HEK293 (cell line): ENCODE data around the gene NAPSA.
A peak's percentile ranks its signal among the peaks of the same experiment; 100 is the strongest.

ENCODE experiments used
- CTCF ChIA-PET: fragments of 350-600 bp; formaldehyde crosslinking; extraction: SDS; loops from one replicate; lab custom pipeline; 2021; ENCODE audit warnings: antibody characterized with exemption; lab: Yijun Ruan, JAX
- POLR2A ChIA-PET: fragments of 300-600 bp; formaldehyde crosslinking; extraction: SDS; loops from one replicate; lab custom pipeline; 2020; ENCODE audit warnings: antibody characterized with exemption, inconsistent platforms; lab: Yijun Ruan, JAX
- H3K27ac ChIP-seq: fragments of 200-500 bp; sonication (Bioruptor generic); 2 replicates; pipeline ENCODE4 v1.5.1; 2014; ENCODE audit warnings: low read depth, low read length, control low read depth, inconsistent platforms; ENCODE audit errors: extremely low read depth
- H3K36me3 ChIP-seq, 2 experiments: fragments of 200-500 bp in 1 of 2; sonication (Bioruptor generic) in 1 of 2; 1 replicate in 1 of 2; 2 replicates in 1 of 2; pipeline ENCODE4 v1.5.1; 2014 to 2017; ENCODE audit warnings: inconsistent platforms in 2 of 2, low read length in 2 of 2; ENCODE audit not compliant: control insufficient read depth in 2 of 2, insufficient read depth in 1 of 2
- H3K4me1 ChIP-seq: fragments of 200-500 bp; sonication (Bioruptor generic); 2 replicates; pipeline ENCODE4 v1.5.1; 2014; ENCODE audit warnings: mild to moderate bottlenecking, low read length, inconsistent platforms; ENCODE audit not compliant: control insufficient read depth, insufficient read depth
- H3K4me3 ChIP-seq: 2 replicates; pipeline ENCODE4 v1.5.1; 2011; ENCODE audit warnings: low read depth, mild to moderate bottlenecking, control low read depth, low read length, moderate library complexity
- H3K9me3 ChIP-seq: fragments of 200-500 bp; sonication (Bioruptor generic); 2 replicates; pipeline ENCODE4 v1.5.1; 2014; ENCODE audit warnings: low read depth, low read length, inconsistent platforms; ENCODE audit not compliant: control insufficient read depth, insufficient read depth
- FEZF1 ChIP-seq: fragments of 450-650 bp; formaldehyde crosslinking; IDR thresholded peaks from 2 replicates; pipeline ENCODE4 v1.5.1; 2016; ENCODE audit warnings: missing biosample characterization, missing genetic modification characterization
- GFI1B ChIP-seq: fragments of 450-650 bp; formaldehyde crosslinking; IDR thresholded peaks from 2 replicates; pipeline ENCODE4 v1.5.1; 2016; ENCODE audit warnings: missing biosample characterization, missing genetic modification characterization
- IKZF3 ChIP-seq: fragments of 450-650 bp; IDR thresholded peaks from 2 replicates; pipeline ENCODE4 v1.5.0; 2018; ENCODE audit warnings: missing biosample characterization, mild to moderate bottlenecking, missing genetic modification characterization, moderate library complexity
- PRDM1 ChIP-seq: fragments of 450-650 bp; formaldehyde crosslinking; IDR thresholded peaks from 2 replicates; pipeline ENCODE4; 2016; ENCODE audit warnings: missing biosample characterization, missing genetic modification characterization
- TCF7L2 ChIP-seq: IDR thresholded peaks from 2 replicates; pipeline ENCODE4 v1.6.1; 2011; ENCODE audit warnings: low read depth, mild to moderate bottlenecking, inconsistent platforms, low read length, moderate library complexity, borderline replicate concordance
- ZFP69B ChIP-seq: fragments of 450-650 bp; formaldehyde crosslinking; IDR thresholded peaks from 2 replicates; pipeline ENCODE4 v1.5.1; 2016; ENCODE audit warnings: missing biosample characterization, missing genetic modification characterization
- ZIC2 ChIP-seq: fragments of 450-650 bp; formaldehyde crosslinking; IDR thresholded peaks from 2 replicates; pipeline ENCODE4 v1.5.1; 2016; ENCODE audit warnings: missing biosample characterization, missing genetic modification characterization
- ZNF121 ChIP-seq: fragments of 450-650 bp; formaldehyde crosslinking; IDR thresholded peaks from 2 replicates; pipeline ENCODE4 v1.5.1; 2016; ENCODE audit warnings: missing biosample characterization, missing genetic modification characterization
- ZNF202 ChIP-seq: fragments of 450-650 bp; formaldehyde crosslinking; IDR thresholded peaks from 2 replicates; pipeline ENCODE4 v1.5.1; 2016; ENCODE audit warnings: missing biosample characterization, missing genetic modification characterization, borderline replicate concordance
- ZNF239 ChIP-seq: fragments of 450-650 bp; formaldehyde crosslinking; IDR thresholded peaks from 2 replicates; pipeline ENCODE4 v1.5.1; 2016; ENCODE audit warnings: missing biosample characterization, missing genetic modification characterization
- ZNF26 ChIP-seq: fragments of 450-650 bp; formaldehyde crosslinking; IDR thresholded peaks from 2 replicates; pipeline ENCODE4 v1.5.1; 2016; ENCODE audit warnings: missing biosample characterization, missing genetic modification characterization
- ZNF266 ChIP-seq: fragments of 450-650 bp; formaldehyde crosslinking; IDR thresholded peaks from 2 replicates; pipeline ENCODE4 v1.5.1; 2016; ENCODE audit warnings: missing biosample characterization, missing genetic modification characterization, low read depth
- ZNF394 ChIP-seq: fragments of 450-650 bp; formaldehyde crosslinking; IDR thresholded peaks from 2 replicates; pipeline ENCODE4 v1.5.1; 2016; ENCODE audit warnings: missing biosample characterization, missing genetic modification characterization, mild to moderate bottlenecking, moderate library complexity, borderline replicate concordance
- ZNF544 ChIP-seq: fragments of 450-650 bp; formaldehyde crosslinking; IDR thresholded peaks from 2 replicates; pipeline ENCODE4 v1.5.0; 2017; ENCODE audit warnings: missing biosample characterization, missing genetic modification characterization
- ZNF560 ChIP-seq: fragments of 450-650 bp; formaldehyde crosslinking; IDR thresholded peaks from 2 replicates; pipeline ENCODE4 v1.5.1; 2017; ENCODE audit warnings: missing biosample characterization, missing genetic modification characterization, borderline replicate concordance
- ZNF664 ChIP-seq: fragments of 450-650 bp; formaldehyde crosslinking; IDR thresholded peaks from 2 replicates; pipeline ENCODE4 v1.5.1; 2016; ENCODE audit warnings: missing biosample characterization, missing genetic modification characterization
- TF ChIP-seq, protein P1 (sequence below): fragments of 450-650 bp; formaldehyde crosslinking; IDR thresholded peaks from 2 replicates; pipeline ENCODE4 v1.5.1; 2016; ENCODE audit warnings: missing biosample characterization, missing genetic modification characterization
- TF ChIP-seq, protein P2 (sequence below): fragments of 450-650 bp; formaldehyde crosslinking; IDR thresholded peaks from 2 replicates; pipeline ENCODE4 v1.5.1; 2017; ENCODE audit warnings: missing biosample characterization, missing genetic modification characterization
- TF ChIP-seq, protein P3 (sequence below): fragments of 450-650 bp; formaldehyde crosslinking; IDR thresholded peaks from 2 replicates; pipeline ENCODE4 v1.5.1; 2016; ENCODE audit warnings: missing biosample characterization, missing genetic modification characterization

The NAPSA gene

GRCh38 chr19:50365434-50366306 is at the start of gene NAPSA:
NAPSA (minus strand) TSS chr19:50365639; CDS start chr19:50365621, 18 bp downstream.
- no peak within 1 kb of the TSS for H3K4me3 ChIP-seq
- H3K4me1 ChIP-seq, result no peaks in the 10 kb centered on the region
- ChIA-PET CTCF (interaction anchor here (0.6 to 6.5 kb wide), 4 partner anchors 9 to 97 kb away, joined by 3 to 99 read pairs (median 22); no protein-coding TSS in a partner anchor), POLR2A (interaction anchor here (0.6 kb wide), 2 partner anchors 189 to 214 kb away, joined by 4 to 5 read pairs; no protein-coding TSS in a partner anchor)
- TF ChIP-seq ZIC2 (tag by site-specific recombination) (no peak), ZNF239 (tag by site-specific recombination) (no peak), ZFP69B (tag by site-specific recombination) (0 out of 2 replicates have a peak, but pooled peaks have one; percentile 27), PRDM1 (0 out of 2 replicates have a peak, but pooled peaks have one; percentile 17)
- TF ChIP-seq, protein P1, sequence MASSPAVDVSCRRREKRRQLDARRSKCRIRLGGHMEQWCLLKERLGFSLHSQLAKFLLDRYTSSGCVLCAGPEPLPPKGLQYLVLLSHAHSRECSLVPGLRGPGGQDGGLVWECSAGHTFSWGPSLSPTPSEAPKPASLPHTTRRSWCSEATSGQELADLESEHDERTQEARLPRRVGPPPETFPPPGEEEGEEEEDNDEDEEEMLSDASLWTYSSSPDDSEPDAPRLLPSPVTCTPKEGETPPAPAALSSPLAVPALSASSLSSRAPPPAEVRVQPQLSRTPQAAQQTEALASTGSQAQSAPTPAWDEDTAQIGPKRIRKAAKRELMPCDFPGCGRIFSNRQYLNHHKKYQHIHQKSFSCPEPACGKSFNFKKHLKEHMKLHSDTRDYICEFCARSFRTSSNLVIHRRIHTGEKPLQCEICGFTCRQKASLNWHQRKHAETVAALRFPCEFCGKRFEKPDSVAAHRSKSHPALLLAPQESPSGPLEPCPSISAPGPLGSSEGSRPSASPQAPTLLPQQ (tag by site-specific recombination), result peak; percentile 54
- TF ChIP-seq, protein P2, sequence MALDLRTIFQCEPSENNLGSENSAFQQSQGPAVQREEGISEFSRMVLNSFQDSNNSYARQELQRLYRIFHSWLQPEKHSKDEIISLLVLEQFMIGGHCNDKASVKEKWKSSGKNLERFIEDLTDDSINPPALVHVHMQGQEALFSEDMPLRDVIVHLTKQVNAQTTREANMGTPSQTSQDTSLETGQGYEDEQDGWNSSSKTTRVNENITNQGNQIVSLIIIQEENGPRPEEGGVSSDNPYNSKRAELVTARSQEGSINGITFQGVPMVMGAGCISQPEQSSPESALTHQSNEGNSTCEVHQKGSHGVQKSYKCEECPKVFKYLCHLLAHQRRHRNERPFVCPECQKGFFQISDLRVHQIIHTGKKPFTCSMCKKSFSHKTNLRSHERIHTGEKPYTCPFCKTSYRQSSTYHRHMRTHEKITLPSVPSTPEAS (tag by site-specific recombination), result no peak
- no peak within 1 kb of the TSS for H3K27ac ChIP-seq
- no peaks in the 10 kb centered on the region for H3K9me3 ChIP-seq
- no peaks in the 10 kb centered on the region for H3K36me3 ChIP-seq

DNA sequence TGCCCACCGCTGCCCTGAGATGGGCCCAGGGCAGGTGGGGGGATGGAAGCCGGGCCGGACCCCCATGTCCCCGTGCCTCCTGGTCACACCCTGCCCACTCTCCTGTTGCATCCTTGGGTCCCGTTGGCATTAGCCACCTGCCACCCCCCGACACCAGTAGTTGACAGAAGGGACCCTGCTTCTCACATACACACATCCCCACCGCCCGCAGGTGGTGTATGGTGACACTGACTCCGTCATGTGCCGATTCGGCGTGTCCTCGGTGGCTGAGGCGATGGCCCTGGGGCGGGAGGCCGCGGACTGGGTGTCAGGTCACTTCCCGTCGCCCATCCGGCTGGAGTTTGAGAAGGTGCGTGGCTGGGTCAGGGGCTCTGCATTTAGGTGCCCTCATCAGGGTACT is 48.1 kb upstream of the NAPSA start:
- no peaks in the 10 kb centered on the region for H3K9me3 ChIP-seq
- H3K27ac ChIP-seq, result no peak overlapping the region
- no peaks in the 10 kb centered on the region for H3K4me1 ChIP-seq
- ChIA-PET CTCF (interaction anchor here (0.8 kb wide), 1 partner anchor 9 kb away, joined by 4 read pairs; no protein-coding TSS in a partner anchor), POLR2A (interaction anchor here (1.0 kb wide), 1 partner anchor 29 kb away, joined by 3 read pairs; the partner anchor contains the start of gene POLD1)
- peaks cover 22 to 64% of the 10 kb centered on the region in 2 experiments; a peak in 2 of 3 replicates for H3K36me3 ChIP-seq
- TF ChIP-seq FEZF1 (tag by site-specific recombination) (no peak), ZNF560 (no peak), ZNF544 (no peak), ZNF266 (tag by site-specific recombination) (no peak), ZNF26 (tag by site-specific recombination) (no peak), ZNF202 (no peak), ZNF394 (no peak), ZNF121 (tag by site-specific recombination) (no peak), GFI1B (tag by site-specific recombination) (no peak), ZNF664 (no peak), IKZF3 (tag by site-specific recombination) (no peak), TCF7L2 (no peak)
- TF ChIP-seq, protein P3, sequence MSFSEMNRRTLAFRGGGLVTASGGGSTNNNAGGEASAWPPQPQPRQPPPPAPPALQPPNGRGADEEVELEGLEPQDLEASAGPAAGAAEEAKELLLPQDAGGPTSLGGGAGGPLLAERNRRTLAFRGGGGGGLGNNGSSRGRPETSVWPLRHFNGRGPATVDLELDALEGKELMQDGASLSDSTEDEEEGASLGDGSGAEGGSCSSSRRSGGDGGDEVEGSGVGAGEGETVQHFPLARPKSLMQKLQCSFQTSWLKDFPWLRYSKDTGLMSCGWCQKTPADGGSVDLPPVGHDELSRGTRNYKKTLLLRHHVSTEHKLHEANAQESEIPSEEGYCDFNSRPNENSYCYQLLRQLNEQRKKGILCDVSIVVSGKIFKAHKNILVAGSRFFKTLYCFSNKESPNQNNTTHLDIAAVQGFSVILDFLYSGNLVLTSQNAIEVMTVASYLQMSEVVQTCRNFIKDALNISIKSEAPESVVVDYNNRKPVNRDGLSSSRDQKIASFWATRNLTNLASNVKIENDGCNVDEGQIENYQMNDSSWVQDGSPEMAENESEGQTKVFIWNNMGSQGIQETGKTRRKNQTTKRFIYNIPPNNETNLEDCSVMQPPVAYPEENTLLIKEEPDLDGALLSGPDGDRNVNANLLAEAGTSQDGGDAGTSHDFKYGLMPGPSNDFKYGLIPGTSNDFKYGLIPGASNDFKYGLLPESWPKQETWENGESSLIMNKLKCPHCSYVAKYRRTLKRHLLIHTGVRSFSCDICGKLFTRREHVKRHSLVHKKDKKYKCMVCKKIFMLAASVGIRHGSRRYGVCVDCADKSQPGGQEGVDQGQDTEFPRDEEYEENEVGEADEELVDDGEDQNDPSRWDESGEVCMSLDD (tag by site-specific recombination), result no peak
- no peak overlapping the region for H3K4me3 ChIP-seq
